ENCODE measurements around the gene RASAL1. TPM values are rescaled to one million over a fixed set of nuclear protein-coding genes. Genes with fewer than 3 reads are reported as not detected.

Gene RASAL1
- polyA plus RNA-seq, 1 of the 3 experiments (the other 2 are of a cell fraction): not detected

GRCh38 chr12:113140706-113141105, 5.1 kb upstream of the RASAL1 start:
- Histone ChIP-seq H3K4me1 (ENCODE audit: control insufficient read depth in 1 of 2, insufficient read depth in 2 of 2, low read depth in 1 of 2, low read length in 1 of 2) (no peaks in the 10 kb centered on the region; a peak in 1 of 4 replicates), H3K9me2 (no peaks in the 10 kb centered on the region), H4K20me1 (ENCODE audit: insufficient read depth) (no peaks in the 10 kb centered on the region), H3K27me3 (ENCODE audit: insufficient read depth) (no peaks in the 10 kb centered on the region), H3K4me2 (no peak overlapping the region), H2AFZ (ENCODE audit: low read depth) (no peak overlapping the region), H3K79me2 (ENCODE audit: insufficient read depth) (no peaks in the 10 kb centered on the region), H3K36me3 (replicated peaks in 1 of 2; ENCODE audit: control insufficient read depth in 1 of 2, insufficient read depth in 2 of 2, low read length in 1 of 2) (no peaks in the 10 kb centered on the region), H3K27ac (ENCODE audit: low read depth in 2 of 2, low read length in 1 of 2) (no peak overlapping the region), H3K4me3 (ENCODE audit: low read depth in 2 of 2, low read length in 1 of 2) (no peak overlapping the region), H3K9me3 (no peaks in the 10 kb centered on the region), H3K9ac (no peak overlapping the region), H3F3A (replicated peaks; ENCODE audit: insufficient read depth) (no peaks in the 10 kb centered on the region)
- ChIA-PET POLR2A (no interaction called here), CTCF (interaction anchor here (1.7 to 3.4 kb wide), 2 partner anchors 9 to 92 kb away, joined by 5 to 11 read pairs; no protein-coding TSS in a partner anchor)
- 65% methylated on average over 7 of the region's 7 CpGs for WGBS (ENCODE audit: low lambda C conversion rate)
- TF ChIP-seq CTCF (IDR thresholded peaks at IDR 0.05): no peak
- no peak for TF ChIP-seq SIN3A (IDR thresholded peaks at IDR 0.05; ENCODE audit: borderline replicate concordance, low read depth, low read length)
- no peak for TF ChIP-seq CHD2 (IDR thresholded peaks at IDR 0.05; ENCODE audit: low read length, partially characterized antibody)
- no peak for TF ChIP-seq RFX5 (IDR thresholded peaks at IDR 0.05; ENCODE audit: low read length)
- TF ChIP-seq MAX (IDR thresholded peaks at IDR 0.05; ENCODE audit: low read depth): no peak
- no peak for TF ChIP-seq FOSL2 (IDR thresholded peaks at IDR 0.05; ENCODE audit: borderline replicate concordance, low read depth)
- TF ChIP-seq EP300 (IDR thresholded peaks at IDR 0.05; ENCODE audit: borderline replicate concordance in 1 of 2, low read depth in 1 of 2, low read length in 1 of 2): no peak
- no peak for TF ChIP-seq USF1 (IDR thresholded peaks at IDR 0.05; ENCODE audit: borderline replicate concordance, low read depth)
- no peak for TF ChIP-seq ELF1 (IDR thresholded peaks at IDR 0.05)
- no peak for TF ChIP-seq POLR2AphosphoS5 (IDR thresholded peaks at IDR 0.05; ENCODE audit: low read depth, low read length)
- TF ChIP-seq GATA2 (CRISPR knock-in tag; IDR thresholded peaks at IDR 0.05): no peak
- TF ChIP-seq YY1 (IDR thresholded peaks at IDR 0.05; ENCODE audit: low read depth): no peak
- no peak for TF ChIP-seq MEF2A (IDR thresholded peaks at IDR 0.05; ENCODE audit: borderline replicate concordance, low read depth)
- TF ChIP-seq USF2 (IDR thresholded peaks at IDR 0.05; ENCODE audit: borderline replicate concordance, low read depth, low read length): no peak
- TF ChIP-seq SMC3 (IDR thresholded peaks at IDR 0.05; ENCODE audit: low read depth, low read length): no peak
- TF ChIP-seq FOXM1 (IDR thresholded peaks at IDR 0.05; ENCODE audit: low read depth): no peak
- no peak for TF ChIP-seq TEAD4 (IDR thresholded peaks at IDR 0.05; ENCODE audit: borderline replicate concordance, insufficient read depth)
- no peak for DNase-seq
